ENCODE data around the gene TMEM212. TPM values are rescaled to one million over a fixed set of nuclear protein-coding genes. Genes with fewer than 3 reads are reported as not detected.

Gene TMEM212
- total and polyA plus RNA-seq, 2 of the 13 experiments (the other 11 are each of a cell fraction or from before 2014, with no cell fraction given): not detected

DNA sequence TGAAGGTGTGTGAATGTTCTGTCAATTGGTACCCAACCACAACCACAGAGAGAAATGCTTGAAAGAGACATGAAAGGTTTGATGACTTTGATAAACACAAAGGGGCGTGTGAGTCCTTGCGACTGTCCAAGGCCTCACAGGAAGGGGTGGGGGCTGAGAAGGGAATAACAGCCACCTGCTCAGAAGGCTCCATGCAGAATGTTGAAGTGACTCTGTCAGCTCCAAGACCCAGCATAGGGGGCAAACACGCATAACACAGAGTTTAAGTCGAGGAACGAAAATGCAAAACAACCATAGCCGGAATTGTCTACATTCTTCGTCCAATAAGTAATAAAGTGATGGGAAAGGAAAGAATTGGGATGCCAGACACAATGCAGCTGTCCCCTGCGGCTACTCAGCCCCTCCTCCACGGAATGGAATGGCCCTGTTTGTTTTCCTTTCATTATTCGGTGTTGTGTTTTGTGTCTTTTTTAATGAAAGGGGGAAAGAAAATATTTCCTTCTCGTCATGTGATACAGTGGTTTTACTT lies 19.9 kb downstream of the TMEM212 start (continued):
- TF ChIP-seq HNRNPUL1 (IDR thresholded peaks at IDR 0.05; ENCODE audit: low read depth, low read length): no peak
- no peak for TF ChIP-seq ZSCAN29 (CRISPR knock-in tag; conservative IDR thresholded peaks at IDR 0.05)
- peak; percentile 50 for TF ChIP-seq SALL1 (CRISPR knock-in tag; IDR thresholded peaks at IDR 0.05)
- no peak for TF ChIP-seq IKZF4 (CRISPR knock-in tag; IDR thresholded peaks at IDR 0.05; ENCODE audit: borderline replicate concordance, low read depth, not compliant biosample characterization)
- no peak for TF ChIP-seq MTF2 (CRISPR knock-in tag; IDR thresholded peaks at IDR 0.05; ENCODE audit: borderline replicate concordance)
- TF ChIP-seq ZNF326 (CRISPR knock-in tag; IDR thresholded peaks at IDR 0.05; ENCODE audit: borderline replicate concordance): no peak
- TF ChIP-seq ZNF24 (IDR thresholded peaks at IDR 0.05): no peak
- no peak for TF ChIP-seq ZNF790 (CRISPR knock-in tag; IDR thresholded peaks at IDR 0.05; ENCODE audit: borderline replicate concordance)
- no peak for TF ChIP-seq DRAP1 (CRISPR knock-in tag; IDR thresholded peaks at IDR 0.05)
- TF ChIP-seq HOXA9 (CRISPR knock-in tag; IDR thresholded peaks at IDR 0.05; ENCODE audit: borderline replicate concordance): no peak
- no peak for TF ChIP-seq HINFP (CRISPR knock-in tag; IDR thresholded peaks at IDR 0.05; ENCODE audit: low read depth)
- TF ChIP-seq ZNF720 (CRISPR knock-in tag; IDR thresholded peaks at IDR 0.05): no peak
- TF ChIP-seq KLF9 (CRISPR knock-in tag; IDR thresholded peaks at IDR 0.05; ENCODE audit: low read depth): no peak
- TF ChIP-seq AGO2 (optimal IDR thresholded peaks at IDR 0.05; ENCODE audit: low read depth, low read length): no peak
- TF ChIP-seq, protein P1, sequence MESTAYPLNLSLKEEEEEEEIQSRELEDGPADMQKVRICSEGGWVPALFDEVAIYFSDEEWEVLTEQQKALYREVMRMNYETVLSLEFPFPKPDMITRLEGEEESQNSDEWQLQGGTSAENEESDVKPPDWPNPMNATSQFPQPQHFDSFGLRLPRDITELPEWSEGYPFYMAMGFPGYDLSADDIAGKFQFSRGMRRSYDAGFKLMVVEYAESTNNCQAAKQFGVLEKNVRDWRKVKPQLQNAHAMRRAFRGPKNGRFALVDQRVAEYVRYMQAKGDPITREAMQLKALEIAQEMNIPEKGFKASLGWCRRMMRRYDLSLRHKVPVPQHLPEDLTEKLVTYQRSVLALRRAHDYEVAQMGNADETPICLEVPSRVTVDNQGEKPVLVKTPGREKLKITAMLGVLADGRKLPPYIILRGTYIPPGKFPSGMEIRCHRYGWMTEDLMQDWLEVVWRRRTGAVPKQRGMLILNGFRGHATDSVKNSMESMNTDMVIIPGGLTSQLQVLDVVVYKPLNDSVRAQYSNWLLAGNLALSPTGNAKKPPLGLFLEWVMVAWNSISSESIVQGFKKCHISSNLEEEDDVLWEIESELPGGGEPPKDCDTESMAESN (CRISPR knock-in tag; conservative IDR thresholded peaks at IDR 0.05): 0 out of 2 replicates have a peak, but pooled peaks have one; percentile 26
- TF ChIP-seq ZNF225 (CRISPR knock-in tag; IDR thresholded peaks at IDR 0.05): no peak
- no peak for TF ChIP-seq ZNF652 (CRISPR knock-in tag; IDR thresholded peaks at IDR 0.05; ENCODE audit: borderline replicate concordance, low read depth)
- TF ChIP-seq SOX5 (CRISPR knock-in tag; IDR thresholded peaks at IDR 0.05; ENCODE audit: borderline replicate concordance): peak; percentile 64; the same call in 1 of the 2 replicates
- TF ChIP-seq BRF2 (CRISPR knock-in tag; IDR thresholded peaks at IDR 0.05): no peak
- no peak for TF ChIP-seq RELA (CRISPR knock-in tag; IDR thresholded peaks at IDR 0.05)
- no peak for TF ChIP-seq HCFC1 (IDR thresholded peaks at IDR 0.05; ENCODE audit: low read depth, low read length)
- TF ChIP-seq KDM1A (CRISPR knock-in tag; IDR thresholded peaks at IDR 0.05): no peak
- TF ChIP-seq ZNF605 (CRISPR knock-in tag; IDR thresholded peaks at IDR 0.05): no peak
- TF ChIP-seq CEBPG (CRISPR knock-in tag; IDR thresholded peaks at IDR 0.05): no peak
- TF ChIP-seq ZNF615 (CRISPR knock-in tag; IDR thresholded peaks at IDR 0.05; ENCODE audit: borderline replicate concordance): no peak
- TF ChIP-seq ELF1 (CRISPR knock-in tag; IDR thresholded peaks at IDR 0.05): no peak
- TF ChIP-seq RBFOX2 (IDR thresholded peaks at IDR 0.05; ENCODE audit: low read depth, low read length): no peak
- no peak for TF ChIP-seq DDIT3 (CRISPR knock-in tag; IDR thresholded peaks at IDR 0.05)
- no peak for TF ChIP-seq PRPF4 (IDR thresholded peaks at IDR 0.05; ENCODE audit: low read depth, low read length, poor library complexity, severe bottlenecking)

Data from HepG2 (cell line).